OCI-LY7 (cell line): ENCODE data around the gene UGT1A9.

Experiments
- EZH2phosphoT487 ChIP-seq: fragments of 200-600 bp; sonication (generic); IDR thresholded peaks from 2 replicates; pipeline ENCODE4 v1.6.1; 2018; ENCODE audit warnings: low read depth, borderline replicate concordance, mild to moderate bottlenecking, mixed run types, antibody characterized with exemption, low read length, moderate library complexity, mixed read lengths
- TF ChIP-seq, protein P1 (sequence below): fragments of 200-600 bp; sonication (generic); conservative IDR thresholded peaks from 2 replicates; pipeline ENCODE4 v1.5.1; 2014; ENCODE audit warnings: mild to moderate bottlenecking, antibody characterized with exemption, low read length, moderate library complexity, mixed read lengths

DNA sequence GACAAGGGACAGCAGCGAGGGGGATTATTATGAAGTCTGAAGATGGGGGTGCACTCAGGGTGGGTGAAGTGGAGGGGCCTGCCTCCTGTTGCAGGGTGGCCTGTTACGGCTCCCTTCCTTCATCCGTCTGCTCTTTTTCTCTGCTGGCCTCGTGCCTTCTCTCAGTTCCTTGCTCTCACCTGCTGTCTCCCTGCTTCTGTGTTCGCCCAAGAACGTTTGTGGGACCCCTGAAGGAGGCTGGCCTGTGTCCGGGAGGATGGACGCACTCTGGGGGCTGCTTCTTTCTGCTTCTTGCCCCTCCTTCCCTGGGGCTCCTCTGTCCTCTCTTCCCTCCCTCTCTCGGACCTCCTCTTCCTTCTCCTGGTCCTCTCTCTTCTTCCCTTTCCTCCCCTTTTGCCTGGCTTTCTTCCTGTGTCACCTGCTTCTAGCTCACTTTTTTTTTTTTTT is 120.2 kb downstream of the UGT1A9 start:
- TF ChIP-seq, protein P1, sequence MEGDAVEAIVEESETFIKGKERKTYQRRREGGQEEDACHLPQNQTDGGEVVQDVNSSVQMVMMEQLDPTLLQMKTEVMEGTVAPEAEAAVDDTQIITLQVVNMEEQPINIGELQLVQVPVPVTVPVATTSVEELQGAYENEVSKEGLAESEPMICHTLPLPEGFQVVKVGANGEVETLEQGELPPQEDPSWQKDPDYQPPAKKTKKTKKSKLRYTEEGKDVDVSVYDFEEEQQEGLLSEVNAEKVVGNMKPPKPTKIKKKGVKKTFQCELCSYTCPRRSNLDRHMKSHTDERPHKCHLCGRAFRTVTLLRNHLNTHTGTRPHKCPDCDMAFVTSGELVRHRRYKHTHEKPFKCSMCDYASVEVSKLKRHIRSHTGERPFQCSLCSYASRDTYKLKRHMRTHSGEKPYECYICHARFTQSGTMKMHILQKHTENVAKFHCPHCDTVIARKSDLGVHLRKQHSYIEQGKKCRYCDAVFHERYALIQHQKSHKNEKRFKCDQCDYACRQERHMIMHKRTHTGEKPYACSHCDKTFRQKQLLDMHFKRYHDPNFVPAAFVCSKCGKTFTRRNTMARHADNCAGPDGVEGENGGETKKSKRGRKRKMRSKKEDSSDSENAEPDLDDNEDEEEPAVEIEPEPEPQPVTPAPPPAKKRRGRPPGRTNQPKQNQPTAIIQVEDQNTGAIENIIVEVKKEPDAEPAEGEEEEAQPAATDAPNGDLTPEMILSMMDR: no peak
- TF ChIP-seq EZH2phosphoT487: no peak
